Measurements from ENCODE around the gene SLC6A3.

GRCh38 chr5:1443171-1443570 is 2.1 kb downstream of the SLC6A3 start:
- TF ChIP-seq POLR2A (IDR thresholded peaks at IDR 0.05) (no peak), CTCF (IDR thresholded peaks at IDR 0.05) (no peak)
